Fibroblast of skin of right biceps (primary cell): ENCODE measurements around the gene STPG4.
A peak's percentile ranks its signal among the peaks of the same experiment; 100 is the strongest.
"Not testable (repeated sequence)": the region's sequence is repeated elsewhere in the genome, so short reads cannot be mapped to it uniquely, and the experiment has no call there.

Experiments used
- DNase-seq: peaks from one replicate; pipeline ENCODE4 v3.0.0-alpha.2; 2013

STPG4 gene

DNA sequence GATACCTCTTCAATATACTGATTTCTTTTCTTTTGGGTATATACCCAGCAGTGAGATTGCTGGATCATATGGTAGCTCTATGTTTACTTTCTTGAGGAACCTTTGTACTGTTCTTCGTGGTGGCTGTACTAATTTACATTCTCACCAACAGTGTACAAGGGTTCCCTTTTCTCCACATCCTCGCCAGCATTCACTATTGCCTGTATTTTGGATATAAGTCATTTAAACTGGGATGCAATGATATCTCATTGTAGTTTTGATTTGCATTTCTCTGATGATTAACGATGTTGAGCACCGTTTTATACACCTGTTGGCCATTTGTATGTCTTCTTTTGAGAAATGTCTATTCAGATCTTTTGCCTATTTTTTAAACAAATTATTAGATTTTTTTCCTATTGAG is 30.4 kb downstream of the STPG4 start:
- not testable (repeated sequence) for DNase-seq

DNA sequence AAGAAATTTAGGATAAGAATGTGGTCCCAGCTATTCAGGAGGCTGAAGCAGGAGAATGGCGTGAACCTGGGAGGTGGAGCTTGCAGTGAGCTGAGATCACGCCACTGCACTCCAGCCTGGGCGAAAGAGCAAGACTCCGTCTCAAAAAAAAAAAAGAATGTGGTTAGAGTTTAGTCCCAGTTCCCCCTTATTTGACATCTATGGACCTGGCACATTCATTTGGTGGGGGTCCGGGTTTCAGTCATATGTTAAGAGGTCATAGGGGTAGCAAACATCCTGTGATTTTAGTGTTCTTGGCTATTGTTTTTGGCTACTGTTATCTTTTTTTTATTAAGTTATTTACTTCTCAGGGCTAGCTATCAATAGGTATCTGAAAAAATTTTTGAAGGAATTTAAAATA is 34.7 kb downstream of the STPG4 start:
- DNase-seq: not testable (repeated sequence)

DNA sequence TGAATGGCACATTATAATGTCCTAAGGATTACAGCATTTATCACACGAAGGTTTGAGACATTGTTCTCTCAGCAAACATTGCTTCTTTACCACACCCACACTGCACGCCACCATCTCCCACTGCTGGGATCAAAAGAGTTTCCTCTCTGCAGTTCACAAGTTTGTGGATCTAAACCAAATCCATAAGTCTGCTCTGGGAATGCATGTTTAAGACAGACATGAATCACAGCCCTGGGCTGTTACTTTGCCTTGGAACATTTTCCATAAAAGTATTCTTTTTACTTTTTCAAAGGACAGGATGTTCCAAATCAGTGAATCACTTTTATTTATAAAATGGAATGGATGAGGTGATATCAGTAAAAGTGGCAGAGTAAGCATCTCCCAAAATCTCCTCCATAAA is 36.1 kb downstream of the STPG4 start:
- DNase-seq: peak; percentile 95

DNA sequence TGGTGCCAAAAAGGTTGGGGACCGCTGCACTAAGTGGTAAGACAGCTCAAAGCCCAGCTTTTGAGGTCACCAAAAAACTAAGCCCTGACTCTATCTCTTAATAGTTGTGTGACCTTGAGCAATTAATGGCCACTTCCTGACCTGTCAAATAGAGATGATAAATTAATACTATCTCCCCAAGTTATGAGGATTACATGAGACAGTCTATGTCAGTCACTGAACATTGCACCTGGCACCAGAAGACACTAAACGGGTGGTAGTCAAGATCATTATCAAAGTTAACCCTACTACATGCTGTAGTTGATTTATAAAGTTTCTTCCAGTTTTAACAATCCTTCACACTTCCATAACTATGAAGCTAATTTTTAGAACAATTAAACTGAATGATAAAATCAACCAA is 36.5 kb downstream of the STPG4 start:
- DNase-seq: no peak

DNA sequence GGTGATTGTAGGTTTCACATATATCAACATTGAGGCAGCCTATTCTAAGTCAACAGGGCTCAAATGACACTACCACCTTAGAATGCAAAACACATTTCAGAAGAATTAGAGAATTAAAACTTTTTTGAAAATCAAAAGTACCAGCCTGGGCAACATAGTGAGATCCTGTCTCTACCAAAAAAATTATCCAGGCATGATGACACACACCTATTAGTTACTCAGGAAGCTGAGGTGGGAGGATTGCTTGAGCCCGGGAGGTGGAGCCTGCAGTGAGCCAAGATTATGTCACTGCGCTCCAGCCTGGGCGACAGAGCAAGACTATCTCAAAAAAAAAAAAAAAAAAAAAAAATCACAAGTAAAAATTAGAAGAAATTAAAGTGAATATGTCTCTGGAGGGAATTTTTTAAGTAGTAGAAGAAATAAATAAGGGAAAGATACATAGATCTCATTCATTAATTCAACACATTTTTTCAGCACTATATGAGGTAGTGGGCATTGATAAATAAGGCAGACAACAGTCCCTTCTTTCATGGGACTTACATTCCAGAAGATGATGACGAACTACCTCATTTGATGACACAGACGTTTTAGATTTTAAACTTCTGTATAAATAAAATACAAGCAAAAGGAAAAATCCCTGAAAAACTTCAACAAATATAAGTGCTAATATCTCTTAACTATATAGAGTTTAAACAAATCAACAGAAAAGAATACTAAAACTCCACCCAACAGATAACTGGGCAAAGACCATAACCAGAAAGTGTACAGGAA is 42.3 kb downstream of the STPG4 start:
- peak; percentile 10 for DNase-seq

DNA sequence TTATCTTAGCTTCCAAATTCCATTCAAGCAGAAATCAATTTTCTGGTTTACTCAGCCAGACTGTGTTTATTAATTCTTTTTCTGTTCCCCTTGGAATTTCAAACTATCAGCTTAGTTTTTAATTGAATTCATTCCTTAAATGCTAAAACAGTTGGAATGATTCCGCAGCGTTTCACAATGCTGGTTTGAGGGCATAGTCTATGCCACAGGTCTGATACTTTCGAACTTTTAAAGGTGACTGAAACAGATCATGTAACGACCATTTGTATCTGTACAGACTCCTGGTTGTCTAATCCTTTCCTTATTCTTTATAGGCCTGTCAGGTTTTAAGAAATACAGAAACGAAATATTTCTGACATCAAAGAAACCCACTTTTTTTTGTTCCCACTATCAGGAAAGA is 45.4 kb downstream of the STPG4 start:
- DNase-seq: no peak

DNA sequence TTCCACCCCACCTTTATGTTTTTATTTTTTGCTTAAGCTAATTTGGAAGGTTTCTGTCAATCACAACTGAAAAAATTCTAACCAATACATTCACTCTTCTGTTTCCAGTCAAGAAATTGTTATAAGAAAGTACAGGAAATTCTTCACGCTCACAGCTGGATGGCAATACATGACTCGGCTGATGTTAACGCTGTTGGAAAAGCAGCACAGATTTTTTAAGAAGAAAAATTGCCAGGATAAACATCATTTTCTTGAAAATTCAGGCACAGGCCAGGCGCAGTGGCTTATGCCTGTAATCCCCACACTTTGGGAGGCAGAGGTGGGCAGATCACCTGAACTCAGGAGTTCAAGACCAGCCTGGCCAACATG is 46.1 kb downstream of the STPG4 start:
- DNase-seq: peak; percentile 37

DNA sequence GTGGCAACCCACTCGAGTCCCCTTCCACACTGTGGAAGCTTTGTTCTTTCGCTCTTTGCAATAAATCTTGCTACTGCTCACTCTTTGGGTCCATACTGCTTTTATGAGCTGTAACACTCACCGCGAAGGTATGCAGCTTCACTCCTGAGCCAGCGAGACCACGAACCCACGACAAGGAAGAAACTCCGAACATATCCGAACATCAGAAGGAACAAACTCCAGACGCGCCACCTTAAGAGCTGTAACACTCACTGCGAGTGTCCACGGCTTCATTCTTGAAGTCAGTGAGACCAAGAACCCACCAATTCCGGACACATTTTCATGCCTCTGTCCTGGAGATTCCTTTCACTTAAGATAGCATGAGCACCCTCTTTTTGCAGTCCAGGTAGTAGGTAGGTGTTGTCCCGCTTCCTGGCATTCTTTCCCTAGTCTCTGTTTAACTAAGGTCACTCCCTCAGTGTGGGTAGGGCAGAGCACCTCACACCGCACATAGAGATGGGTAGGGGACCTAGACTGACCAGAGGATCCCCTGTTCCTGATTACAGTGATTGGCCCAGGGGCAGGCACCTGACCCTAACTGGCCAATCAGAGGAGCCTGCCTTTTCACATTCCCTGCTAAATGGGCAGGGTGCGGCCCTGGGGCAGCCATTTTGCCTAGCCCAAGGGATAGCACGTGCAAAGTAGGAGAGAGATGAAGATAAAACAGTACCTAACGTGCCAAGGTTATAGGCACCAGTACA is 46.7 kb downstream of the STPG4 start:
- peak; percentile 54 for DNase-seq

DNA sequence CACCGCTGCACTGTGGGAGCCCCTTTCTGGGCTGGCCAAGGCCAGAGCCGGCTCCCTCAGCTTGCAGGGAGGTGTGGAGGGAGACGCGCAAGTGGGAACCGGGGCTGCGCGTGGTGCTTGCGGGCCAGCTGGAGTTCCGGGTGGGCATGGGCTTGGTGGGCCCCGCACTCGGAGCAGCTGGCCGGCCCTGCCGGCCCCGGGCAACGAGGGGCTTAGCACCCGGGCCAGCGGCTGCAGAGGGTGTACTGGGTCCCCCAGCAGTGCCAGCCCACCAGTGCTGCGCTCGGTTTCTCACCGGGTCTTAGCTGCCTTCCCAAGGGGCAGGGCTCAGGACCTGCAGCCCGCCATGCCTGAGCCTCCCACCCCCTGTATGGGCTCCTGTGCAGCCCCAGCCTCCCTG is 47.9 kb downstream of the STPG4 start:
- DNase-seq: not testable (repeated sequence)

DNA sequence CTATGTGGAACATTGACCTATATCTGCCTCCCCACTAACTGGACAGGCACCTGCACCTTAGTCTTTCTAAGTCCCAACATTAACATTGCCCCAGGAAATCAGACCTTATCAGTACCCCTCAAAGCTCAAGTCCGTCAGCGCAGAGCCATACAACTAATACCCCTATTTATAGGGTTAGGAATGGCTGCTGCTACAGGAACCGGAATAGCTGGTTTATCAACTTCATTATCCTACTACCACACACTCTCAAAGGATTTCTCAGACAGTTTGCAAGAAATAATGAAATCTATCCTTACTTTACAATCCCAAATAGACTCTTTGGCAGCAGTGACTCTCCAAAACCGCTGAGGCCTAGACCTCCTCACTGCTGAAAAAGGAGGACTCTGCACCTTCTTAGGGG is 48.9 kb downstream of the STPG4 start:
- not testable (repeated sequence) for DNase-seq

DNA sequence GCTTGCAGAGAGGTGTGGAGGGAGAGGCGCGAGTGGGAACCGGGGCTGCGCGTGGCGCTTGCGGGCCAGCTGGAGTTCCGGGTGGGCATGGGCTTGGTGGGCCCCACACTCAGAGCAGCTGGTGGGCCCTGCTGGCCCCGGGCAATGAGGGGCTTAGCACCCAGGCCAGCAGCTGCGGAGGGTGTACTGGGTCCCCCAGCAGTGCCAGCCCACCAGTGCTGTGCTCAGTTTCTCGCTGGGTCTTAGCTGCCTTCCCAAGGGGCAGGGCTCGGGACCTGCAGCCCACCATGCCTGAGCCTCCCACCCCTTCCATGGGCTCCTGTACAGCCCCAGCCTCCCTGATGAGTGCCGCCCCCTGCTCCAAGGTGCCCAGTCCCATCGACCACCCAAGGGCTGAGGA is 55.4 kb downstream of the STPG4 start:
- not testable (repeated sequence) for DNase-seq

DNA sequence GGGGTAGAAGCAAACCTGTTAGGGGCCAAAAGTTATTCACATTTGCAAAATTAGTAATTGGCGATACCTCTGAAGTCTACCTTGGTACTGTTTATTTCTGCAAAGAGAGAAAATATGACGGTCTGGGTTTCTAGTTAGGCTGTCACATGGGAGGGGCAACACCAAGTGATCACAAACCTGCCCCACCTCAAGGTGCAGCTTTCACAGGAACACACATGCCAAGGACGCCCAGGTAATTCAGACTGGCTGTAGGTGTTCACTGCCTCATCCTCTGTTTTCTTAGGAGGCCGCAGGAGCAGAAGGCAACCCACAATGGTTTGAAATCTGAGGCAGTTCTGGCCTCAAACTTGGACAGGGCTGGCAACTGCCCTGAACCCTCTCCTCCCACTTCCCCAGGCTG is 56.2 kb downstream of the STPG4 start:
- DNase-seq: no peak

DNA sequence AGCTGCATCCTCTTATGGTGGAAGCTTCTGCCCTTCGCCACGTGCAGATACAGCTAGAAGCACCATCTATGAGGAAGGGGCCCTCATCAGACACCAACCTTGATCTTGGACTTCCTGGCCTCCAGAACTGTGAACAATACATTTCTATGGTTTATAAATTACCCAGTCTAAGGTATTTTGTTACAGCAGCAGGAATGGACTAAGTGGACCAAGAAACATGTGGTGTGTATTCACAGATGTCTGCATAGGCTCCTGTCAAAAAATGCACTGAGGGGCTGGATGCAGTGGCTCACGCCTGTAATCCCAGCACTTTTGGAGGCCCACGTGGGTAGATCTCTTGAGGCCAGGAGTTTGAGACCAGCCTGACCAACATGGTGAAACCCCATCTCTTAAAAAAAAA is 57.5 kb downstream of the STPG4 start:
- no peak for DNase-seq

DNA sequence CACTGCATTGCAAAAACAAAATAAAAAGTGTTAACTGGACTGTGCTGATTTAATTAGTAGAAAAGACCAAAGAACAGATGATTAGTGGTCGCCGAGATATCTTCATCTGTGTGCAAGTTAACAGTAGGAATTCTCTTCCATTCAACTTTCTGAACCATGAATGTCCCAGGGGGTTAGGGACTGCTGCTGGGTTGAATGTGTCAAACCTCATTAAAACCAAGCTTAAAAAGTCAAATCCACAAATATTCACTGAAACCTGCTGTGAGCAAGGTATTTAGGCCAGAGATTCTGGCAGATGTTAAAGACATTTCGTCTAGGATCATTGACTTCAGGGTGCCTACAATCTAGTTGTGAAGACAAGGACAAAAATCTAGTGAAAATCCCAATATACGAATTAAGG is 58.7 kb downstream of the STPG4 start:
- DNase-seq: no peak

DNA sequence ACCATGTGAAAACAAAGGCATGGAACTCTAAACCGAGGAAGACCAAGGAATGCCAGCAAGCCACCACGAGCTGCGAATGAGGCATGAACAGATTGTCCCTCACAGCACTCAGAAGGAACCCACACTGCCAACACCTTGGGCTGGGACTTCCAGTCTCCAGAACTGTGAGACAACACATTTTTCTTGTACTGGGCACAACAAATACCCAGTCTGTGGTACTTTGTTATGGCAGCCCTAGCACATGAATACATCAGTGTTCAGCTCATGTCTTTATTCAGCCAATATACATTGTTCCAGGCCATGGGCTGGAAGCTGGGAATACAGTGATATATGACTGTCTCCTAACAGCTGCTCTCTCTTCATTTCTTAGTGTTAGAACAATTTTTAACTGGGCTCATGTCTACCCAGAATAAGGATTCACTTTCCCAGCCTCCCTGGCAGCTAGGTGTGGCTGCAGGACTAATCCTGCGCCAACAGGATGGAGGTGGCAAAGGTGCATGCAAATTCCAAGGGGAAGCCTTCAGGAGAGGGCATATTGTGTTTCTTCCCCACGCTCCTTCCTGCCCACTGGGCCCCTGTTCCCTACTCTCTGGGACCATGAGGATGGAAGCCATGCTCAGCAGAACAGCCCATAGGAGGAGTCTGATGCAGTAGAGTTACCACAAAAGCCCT is 59.6 kb downstream of the STPG4 start:
- DNase-seq: no peak

DNA sequence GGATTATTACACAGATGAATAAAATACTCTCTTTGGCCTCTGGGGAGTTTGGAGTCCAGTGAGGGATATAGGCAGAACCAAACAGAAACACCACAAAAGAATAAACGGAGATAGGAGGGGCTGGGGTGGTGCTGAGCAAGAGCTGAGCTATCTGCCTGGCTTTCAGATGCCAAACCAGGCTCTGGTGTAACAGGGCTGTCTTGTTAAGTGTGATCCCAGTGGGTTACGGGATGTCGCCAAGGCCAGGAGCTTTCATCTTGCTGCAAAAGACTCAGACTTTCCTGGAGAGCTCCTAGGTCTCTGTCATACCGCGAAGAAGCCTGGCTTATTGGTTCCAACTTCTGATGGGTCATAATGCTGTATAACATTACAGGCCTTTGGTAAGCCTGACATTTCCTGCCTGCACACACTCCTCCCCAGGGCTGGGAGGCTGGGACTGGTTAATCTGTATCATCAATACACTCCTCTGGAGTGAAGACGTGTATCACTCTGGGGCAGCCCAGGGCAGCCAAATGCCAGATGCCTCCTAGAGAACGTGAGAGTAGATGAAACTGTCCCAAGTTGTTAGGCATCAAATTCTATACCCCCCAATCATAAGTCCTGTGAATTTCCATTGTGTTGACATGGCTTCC is 60.5 kb downstream of the STPG4 start:
- DNase-seq: peak; percentile 67

DNA sequence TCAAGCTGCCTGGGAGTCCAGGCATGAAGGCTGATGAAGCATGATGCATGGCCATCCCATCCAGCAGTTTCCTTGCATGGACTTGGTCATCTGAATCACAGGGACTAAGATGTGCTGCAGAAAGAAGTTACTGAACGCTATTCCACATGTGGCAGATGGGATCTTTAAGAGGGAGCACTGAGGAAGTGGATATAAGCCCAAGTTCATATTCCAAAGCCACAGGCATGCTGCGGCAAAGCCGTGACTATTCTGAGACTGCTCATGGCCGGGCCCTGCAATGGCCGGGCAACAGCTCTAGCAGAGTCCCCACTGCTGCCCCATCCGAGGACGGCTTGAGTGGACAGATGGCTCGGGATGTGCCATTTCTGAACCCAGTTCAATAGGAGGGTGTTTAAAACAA is 61.5 kb downstream of the STPG4 start:
- DNase-seq: peak; percentile 47

DNA sequence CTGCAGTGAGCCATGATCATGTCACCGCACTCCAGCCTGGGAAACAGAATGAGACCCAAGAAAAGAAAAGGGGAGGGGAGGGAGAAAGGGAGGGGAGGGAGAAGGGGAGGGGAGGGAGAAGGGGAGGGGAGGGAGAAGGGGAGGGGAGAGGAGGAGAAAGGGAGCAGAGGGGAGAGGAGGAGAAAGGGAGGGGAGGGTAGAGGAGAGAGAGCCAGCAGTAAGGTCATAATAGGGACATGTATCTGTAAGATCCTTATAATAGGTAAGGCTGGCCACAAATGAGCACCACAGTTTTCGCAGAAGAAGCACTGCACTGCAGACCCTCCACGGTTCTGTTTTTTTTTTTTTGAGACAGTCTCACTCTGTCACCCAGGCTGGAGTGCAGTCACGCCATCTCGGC is 62.6 kb downstream of the STPG4 start:
- DNase-seq: no peak

DNA sequence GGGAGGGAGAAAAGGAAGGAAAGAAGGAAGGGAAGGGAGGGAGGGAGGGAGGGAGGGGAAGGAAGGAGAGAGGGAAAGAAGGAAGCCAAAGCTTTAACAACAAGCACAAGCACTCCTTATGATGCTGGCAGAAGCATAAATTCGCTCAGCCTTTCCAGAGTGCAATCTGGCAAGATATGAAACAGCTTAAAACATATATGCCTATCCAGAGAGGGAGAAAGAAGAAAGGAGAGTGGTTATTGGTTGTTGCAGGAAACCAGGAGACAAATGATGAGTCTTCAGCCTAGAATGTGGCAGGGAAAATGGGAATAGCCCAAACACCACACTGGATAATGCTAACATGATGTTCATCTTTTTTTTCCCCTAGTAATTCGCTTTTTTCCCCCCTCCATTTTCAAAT is 64.0 kb downstream of the STPG4 start:
- DNase-seq: peak; percentile 77

DNA sequence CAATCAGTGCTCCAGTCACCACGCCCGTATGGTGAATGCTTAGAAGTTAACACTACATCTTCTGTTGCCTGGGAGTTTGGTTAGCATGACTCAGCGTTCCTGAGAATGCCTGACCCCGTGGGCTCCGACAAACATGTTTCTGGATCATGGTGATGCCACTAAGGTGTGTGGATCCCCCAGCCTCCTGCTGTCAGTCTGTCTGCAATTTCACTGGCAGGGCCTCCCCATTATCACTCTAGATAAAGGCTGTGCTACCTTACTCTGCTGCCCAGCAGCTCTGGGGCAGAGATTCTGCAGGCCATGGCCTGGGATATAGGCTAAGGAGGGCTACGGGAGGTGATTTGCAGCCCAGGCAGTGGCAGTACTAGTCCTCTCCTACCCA is 66.0 kb downstream of the STPG4 start:
- DNase-seq: peak; percentile 70

DNA sequence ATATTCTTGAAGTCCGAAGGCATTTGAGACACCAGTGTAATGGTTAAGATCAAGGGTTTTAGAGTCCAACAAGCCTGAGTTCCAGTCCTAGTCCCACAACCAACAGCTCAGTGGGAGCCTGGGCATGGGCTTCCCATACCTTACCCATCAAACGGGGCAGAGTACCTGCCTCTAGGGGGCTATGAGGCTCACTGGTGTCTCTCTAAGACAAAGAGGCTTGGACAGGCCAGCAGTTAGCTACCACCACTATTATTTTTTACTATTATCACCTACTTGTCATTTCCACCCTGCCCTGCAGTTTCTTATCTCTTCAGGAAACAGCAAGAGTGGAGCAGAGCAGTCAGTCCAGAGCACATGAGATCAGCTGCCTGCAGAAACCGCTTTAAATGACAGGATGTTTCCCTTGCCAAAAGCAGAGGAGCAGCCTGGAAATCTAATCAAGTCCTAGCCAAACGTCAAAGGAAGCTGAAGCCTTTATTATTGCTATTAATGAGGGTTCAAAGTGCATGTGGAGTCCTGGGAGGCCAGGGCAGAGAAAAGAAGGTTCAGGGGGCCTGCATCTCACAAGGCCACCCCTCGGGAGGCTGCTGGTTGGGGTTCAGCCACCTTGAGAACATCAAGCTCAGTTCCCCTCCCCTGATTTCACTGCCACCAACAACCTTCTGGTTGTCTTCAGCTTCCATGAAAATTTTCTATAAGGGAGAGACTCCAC is 66.6 kb downstream of the STPG4 start:
- DNase-seq: peak; percentile 54

DNA sequence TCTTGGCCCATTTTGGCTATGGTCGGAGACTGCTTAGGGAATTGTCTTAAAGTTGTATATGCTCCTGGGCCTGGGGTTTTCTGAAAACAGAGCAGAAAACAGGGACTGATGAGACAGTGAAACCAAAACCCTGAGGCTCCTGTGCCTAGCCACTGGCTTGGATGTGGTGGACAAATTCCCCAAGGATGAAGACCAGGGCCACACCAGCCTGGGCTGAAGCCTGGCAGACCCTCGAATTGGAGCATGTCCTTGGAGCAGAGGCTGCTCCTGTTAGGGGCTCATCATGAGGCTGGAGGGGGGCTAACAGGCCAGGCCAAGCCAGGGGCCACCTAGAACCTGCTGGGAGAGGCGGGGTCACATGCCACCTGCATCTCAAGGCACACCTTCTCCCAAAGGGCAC is 68.1 kb downstream of the STPG4 start:
- no peak for DNase-seq

DNA sequence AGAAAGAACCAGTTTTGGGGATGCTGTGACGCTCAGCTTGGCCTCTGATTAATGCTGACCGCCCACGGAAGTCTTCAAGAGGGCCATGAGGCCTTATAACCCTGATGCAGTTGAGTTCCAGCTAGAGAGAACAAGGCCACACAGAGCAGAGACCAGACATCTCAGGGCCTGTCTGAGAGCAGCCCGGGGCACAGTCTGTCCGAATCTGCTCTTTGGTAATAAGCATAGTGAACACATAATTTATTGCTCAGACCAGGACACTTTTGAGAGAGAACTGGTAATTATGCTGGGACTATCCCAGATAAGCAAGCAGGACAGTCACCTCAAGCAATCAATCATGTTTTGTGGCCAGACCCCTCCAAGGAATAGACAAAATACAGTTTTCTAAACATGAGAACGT is 68.5 kb downstream of the STPG4 start:
- no peak for DNase-seq
